Measurements from ENCODE around the gene MRI1. TPM values are rescaled to one million over a fixed set of nuclear protein-coding genes. Genes with fewer than 3 reads are reported as not detected.

MRI1 gene
- total RNA-seq, 1 donor from 2014 or later, result 89.9 TPM

DNA sequence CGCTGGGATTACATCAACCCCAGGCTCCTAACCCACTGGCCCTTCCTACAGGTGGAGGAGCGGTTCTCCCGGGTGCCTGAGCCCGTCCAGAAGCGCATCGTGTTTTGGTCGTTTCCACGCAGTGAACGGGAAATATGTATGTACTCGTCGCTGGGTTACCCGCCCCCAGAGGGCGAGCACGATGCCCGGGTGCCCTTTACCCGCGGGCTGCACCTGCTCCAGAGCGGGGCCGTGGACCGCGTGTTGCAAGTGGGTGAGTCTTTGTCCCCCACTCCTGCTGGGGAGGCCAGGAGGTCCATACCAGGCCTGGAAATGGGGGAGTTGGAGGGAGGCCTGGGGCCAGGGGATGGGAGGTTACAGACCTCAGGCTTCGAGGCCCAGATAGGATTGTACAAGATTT lies 35.3 kb downstream of the MRI1 start:
- intact Hi-C loops (cut with DNase I), result loop anchor here (5.0 kb wide), 3 partner anchors 33 to 647 kb away; partner anchors contain the start of genes IER2, RFX1 and STX10
- no peaks in the 10 kb centered on the region for H3K9me3 ChIP-seq
- H3K27ac ChIP-seq, result no peak overlapping the region
- H3K4me1 ChIP-seq, result peaks cover 7 to 26% of the 10 kb centered on the region in 2 donors
- H3K4me3 ChIP-seq, result no peak overlapping the region
- H3K27me3 ChIP-seq, result no peaks in the 10 kb centered on the region
- no peak for DNase-seq (ENCODE audit: low spot score in 2 of 2)
- TF ChIP-seq, protein P1, sequence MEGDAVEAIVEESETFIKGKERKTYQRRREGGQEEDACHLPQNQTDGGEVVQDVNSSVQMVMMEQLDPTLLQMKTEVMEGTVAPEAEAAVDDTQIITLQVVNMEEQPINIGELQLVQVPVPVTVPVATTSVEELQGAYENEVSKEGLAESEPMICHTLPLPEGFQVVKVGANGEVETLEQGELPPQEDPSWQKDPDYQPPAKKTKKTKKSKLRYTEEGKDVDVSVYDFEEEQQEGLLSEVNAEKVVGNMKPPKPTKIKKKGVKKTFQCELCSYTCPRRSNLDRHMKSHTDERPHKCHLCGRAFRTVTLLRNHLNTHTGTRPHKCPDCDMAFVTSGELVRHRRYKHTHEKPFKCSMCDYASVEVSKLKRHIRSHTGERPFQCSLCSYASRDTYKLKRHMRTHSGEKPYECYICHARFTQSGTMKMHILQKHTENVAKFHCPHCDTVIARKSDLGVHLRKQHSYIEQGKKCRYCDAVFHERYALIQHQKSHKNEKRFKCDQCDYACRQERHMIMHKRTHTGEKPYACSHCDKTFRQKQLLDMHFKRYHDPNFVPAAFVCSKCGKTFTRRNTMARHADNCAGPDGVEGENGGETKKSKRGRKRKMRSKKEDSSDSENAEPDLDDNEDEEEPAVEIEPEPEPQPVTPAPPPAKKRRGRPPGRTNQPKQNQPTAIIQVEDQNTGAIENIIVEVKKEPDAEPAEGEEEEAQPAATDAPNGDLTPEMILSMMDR (IDR thresholded peaks at IDR 0.05), result no peak
- H3K36me3 ChIP-seq, result no peaks in the 10 kb centered on the region

DNA sequence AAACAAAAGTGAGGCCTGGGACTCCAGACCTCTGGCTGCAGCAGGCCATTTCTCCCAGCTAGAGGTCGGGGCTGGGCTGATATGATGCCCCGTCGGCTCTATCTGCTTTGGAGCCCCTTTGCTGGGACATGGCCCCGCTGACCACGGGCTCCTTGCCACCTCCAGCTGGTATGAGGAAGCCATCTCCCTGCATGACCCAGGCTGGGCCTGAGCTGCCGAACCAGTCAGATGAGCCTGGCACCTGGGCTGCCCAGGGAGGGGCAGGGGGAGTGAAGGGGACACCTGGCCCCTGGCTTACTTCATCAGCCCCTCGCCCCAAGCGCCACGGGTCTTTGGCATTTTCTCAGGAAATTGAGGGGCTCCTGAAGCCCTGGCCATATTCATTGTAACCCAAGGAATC lies 38.7 kb downstream of the MRI1 start:
- Histone ChIP-seq H3K27ac (no peak overlapping the region), H3K36me3 (peaks cover 0 to 3% of the 10 kb centered on the region in 2 donors), H3K4me1 (peaks cover under 1 to 3% of the 10 kb centered on the region in 2 donors), H3K27me3 (no peaks in the 10 kb centered on the region), H3K4me3 (no peak overlapping the region), H3K9me3 (no peaks in the 10 kb centered on the region)
- intact Hi-C loops (cut with DNase I), result no loop called here
- DNase-seq (ENCODE audit: low spot score in 2 of 2), result no peak
- TF ChIP-seq, protein P1 (IDR thresholded peaks at IDR 0.05), result no peak

DNA sequence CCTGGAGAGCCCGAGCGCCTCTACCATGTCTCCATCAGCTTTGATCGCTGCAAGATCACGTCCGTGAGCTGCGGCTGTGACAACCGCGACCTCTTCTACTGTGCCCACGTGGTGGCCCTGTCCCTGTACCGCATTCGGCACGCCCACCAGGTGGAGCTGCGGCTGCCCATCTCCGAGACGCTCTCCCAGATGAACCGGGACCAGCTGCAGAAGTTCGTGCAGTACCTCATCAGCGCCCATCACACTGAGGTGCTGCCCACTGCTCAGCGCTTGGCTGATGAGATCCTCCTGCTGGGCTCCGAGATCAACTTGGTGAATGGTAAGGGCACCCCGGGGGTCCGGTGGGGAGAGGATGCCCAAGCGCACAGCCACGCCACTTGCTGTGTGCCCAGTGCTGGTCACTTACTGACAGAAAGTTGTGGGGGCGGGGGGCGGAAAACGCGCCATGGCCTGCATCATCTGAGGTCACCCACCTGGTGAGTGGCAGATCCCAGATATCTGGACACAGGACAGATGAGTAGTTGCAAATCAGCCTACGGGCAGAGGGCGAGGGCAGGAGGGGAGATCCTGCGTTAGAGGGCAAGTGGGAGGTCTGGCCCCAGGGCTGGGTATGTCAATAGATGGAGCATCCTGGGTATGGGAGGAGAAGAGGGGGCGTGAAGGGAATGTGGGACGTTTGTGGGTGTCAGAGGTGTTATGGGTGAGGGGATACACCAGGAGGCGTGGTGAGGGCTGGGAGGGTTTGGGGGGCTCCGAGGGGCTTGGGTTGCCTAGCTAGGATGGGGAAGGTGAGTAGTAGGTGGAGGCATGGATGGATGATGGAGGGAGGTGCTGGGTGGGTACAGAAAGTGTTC lies 40.7 kb downstream of the MRI1 start:
- Histone ChIP-seq H3K36me3 (peaks cover 7 to 17% of the 10 kb centered on the region in 2 donors), H3K9me3 (no peaks in the 10 kb centered on the region), H3K27ac (no peak overlapping the region), H3K27me3 (no peaks in the 10 kb centered on the region), H3K4me1 (no peaks in the 10 kb centered on the region), H3K4me3 (no peak overlapping the region)
- DNase-seq (ENCODE audit: low spot score in 2 of 2), result no peak
- TF ChIP-seq, protein P1 (IDR thresholded peaks at IDR 0.05), result peak in 1 of 3 experiments; percentile 36
- intact Hi-C loops (cut with DNase I), result no loop called here

DNA sequence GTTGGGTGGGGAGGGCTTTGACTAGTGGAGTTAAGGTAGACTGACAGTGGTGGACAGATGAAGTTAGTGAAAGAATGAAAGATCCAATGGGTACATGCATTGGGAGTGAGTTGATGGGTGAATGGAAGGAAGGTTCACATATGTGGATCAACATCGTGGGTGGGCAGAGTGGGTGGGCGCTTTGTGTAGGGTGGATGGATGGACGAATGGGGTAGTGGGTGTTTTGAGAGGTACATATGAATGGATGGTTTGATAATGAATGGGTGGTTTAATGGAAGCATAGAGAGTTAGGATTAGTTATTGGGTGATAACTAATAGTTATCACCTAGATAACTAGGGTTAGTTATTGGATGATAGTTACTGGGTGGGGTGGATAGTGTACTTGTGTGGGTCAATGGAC lies 42.4 kb downstream of the MRI1 start:
- no peaks in the 10 kb centered on the region for H3K9me3 ChIP-seq
- no peak overlapping the region for H3K4me3 ChIP-seq
- H3K4me1 ChIP-seq, result no peaks in the 10 kb centered on the region
- H3K27ac ChIP-seq, result no peak overlapping the region
- no peaks in the 10 kb centered on the region for H3K27me3 ChIP-seq
- intact Hi-C loops (cut with DNase I), result no loop called here
- no peak for DNase-seq (ENCODE audit: low spot score in 2 of 2)
- H3K36me3 ChIP-seq, result peaks cover 12 to 31% of the 10 kb centered on the region in 2 donors
- TF ChIP-seq, protein P1 (IDR thresholded peaks at IDR 0.05), result no peak

DNA sequence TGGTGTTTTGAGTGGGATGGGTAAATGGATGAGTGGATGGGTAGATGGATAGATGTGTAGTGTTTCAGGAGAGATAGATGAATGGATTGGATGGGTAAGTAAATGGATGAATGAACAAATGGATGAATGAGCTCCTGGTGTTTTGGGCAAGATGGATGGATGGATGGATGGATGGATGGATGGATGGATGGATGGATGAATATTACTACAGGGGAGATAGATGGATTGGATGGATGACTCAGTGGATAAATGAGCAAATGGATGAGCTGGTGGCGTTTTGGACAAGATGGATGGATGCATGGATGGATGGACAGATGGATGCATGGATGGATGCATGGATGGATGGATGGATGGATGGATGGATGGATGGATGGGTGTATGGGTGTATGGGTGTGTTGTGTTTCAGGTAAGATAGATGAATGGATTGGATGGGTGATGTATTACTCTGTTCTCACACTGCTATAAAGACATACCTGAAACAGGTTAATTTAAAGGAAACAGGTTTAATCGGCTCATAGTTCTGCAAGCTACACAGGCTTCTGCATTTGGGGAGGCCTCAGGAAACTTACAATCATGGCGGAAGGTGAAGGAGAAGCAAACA lies 43.2 kb downstream of the MRI1 start:
- no peak for DNase-seq (ENCODE audit: low spot score in 2 of 2)
- Histone ChIP-seq H3K4me1 (no peaks in the 10 kb centered on the region), H3K27me3 (no peaks in the 10 kb centered on the region), H3K4me3 (no peak overlapping the region), H3K27ac (no peak overlapping the region), H3K36me3 (peaks cover 13 to 33% of the 10 kb centered on the region in 2 donors), H3K9me3 (no peaks in the 10 kb centered on the region)
- TF ChIP-seq, protein P1 (IDR thresholded peaks at IDR 0.05), result no peak
- intact Hi-C loops (cut with DNase I), result no loop called here

All from ascending aorta (tissue), 2 donors.